IPS DF 6.9 (cell line): ENCODE measurements around the gene KRTAP4-12.
"Not testable (repeated sequence)": the region's sequence is repeated elsewhere in the genome, so short reads cannot be mapped to it uniquely, and the experiment has no call there.

Source experiments
- DNase-seq: peaks from one replicate; pipeline ENCODE4 v3.0.0-alpha.2; 2013; ENCODE audit warnings: low read depth, low spot score
- H3K27ac ChIP-seq: one replicate; pipeline ENCODE4 v1.5.1; 2013; ENCODE audit warnings: low read length, control low read depth
- H3K27me3 ChIP-seq: 2 replicates; pipeline ENCODE4 v1.6.1; 2013; ENCODE audit warnings: mild to moderate bottlenecking, low read length; ENCODE audit not compliant: control insufficient read depth, insufficient read depth
- H3K36me3 ChIP-seq: 2 replicates; pipeline ENCODE4 v1.6.1; 2013; ENCODE audit warnings: low read length; ENCODE audit not compliant: control insufficient read depth, insufficient read depth
- H3K4me1 ChIP-seq: 2 replicates; pipeline ENCODE4 v1.6.1; 2013; ENCODE audit warnings: low read length; ENCODE audit not compliant: control insufficient read depth, insufficient read depth
- H3K4me3 ChIP-seq: 2 replicates; pipeline ENCODE4 v1.5.1; 2013; ENCODE audit warnings: mild to moderate bottlenecking, low read length
- H3K9me3 ChIP-seq: 2 replicates; pipeline ENCODE4 v1.6.1; 2013; ENCODE audit warnings: low read length, inconsistent platforms; ENCODE audit not compliant: control insufficient read depth, insufficient read depth
- WGBS: extraction: QIAGEN DNeasy Blood & Tissue Kit; methylation state at CpG from one replicate; pipeline ENCODE4 v1.1.7; 2013; ENCODE audit warnings: mixed read lengths, missing lambda C conversion rate; ENCODE audit not compliant: insufficient read length, insufficient coverage; 5-methylcytosine and 5-hydroxymethylcytosine counted together

Gene KRTAP4-12

GRCh38 chr17:41123991-41124371, at the start of gene KRTAP4-12:
TSS of gene KRTAP4-12 (minus strand) at chr17:41124182. CDS start at chr17:41124122, 60 bp downstream.
- not testable (repeated sequence) for H3K9me3 ChIP-seq, H3K4me3 ChIP-seq, H3K4me1 ChIP-seq, H3K36me3 ChIP-seq, H3K27ac ChIP-seq, H3K27me3 ChIP-seq, DNase-seq
- WGBS, result no CpG with 5 or more reads among the region's 3 CpGs

GRCh38 chr17:41171886-41172285, 47.9 kb upstream of the KRTAP4-12 start:
- H3K27me3 ChIP-seq, result no peaks in the 10 kb centered on the region
- H3K27ac ChIP-seq, result no peak overlapping the region
- DNase-seq, result no peak
- H3K4me1 ChIP-seq, result no peaks in the 10 kb centered on the region
- no peaks in the 10 kb centered on the region for H3K9me3 ChIP-seq
- WGBS, result no CpG with 5 or more reads among the region's 2 CpGs
- no peaks in the 10 kb centered on the region for H3K36me3 ChIP-seq
- no peak overlapping the region for H3K4me3 ChIP-seq

- WGBS, result no CpG with 5 or more reads among the region's 1 CpG
- no peaks in the 10 kb centered on the region for H3K9me3 ChIP-seq
- H3K27ac ChIP-seq, result no peak within 1 kb of the TSS
- DNase-seq, result no peak
- H3K4me3 ChIP-seq, result no peak within 1 kb of the TSS
- no peaks in the 10 kb centered on the region for H3K4me1 ChIP-seq
- H3K36me3 ChIP-seq, result no peaks in the 10 kb centered on the region
- H3K27me3 ChIP-seq, result no peaks in the 10 kb centered on the region
These were observed 44.1 kb upstream of the KRTAP4-12 start, which contains the start of gene KRTAP4-3 for GRCh38 chr17:41168121-41168520. TSS of gene KRTAP4-3 (minus strand) at chr17:41168221. CDS start at chr17:41168172, 49 bp downstream.

DNA sequence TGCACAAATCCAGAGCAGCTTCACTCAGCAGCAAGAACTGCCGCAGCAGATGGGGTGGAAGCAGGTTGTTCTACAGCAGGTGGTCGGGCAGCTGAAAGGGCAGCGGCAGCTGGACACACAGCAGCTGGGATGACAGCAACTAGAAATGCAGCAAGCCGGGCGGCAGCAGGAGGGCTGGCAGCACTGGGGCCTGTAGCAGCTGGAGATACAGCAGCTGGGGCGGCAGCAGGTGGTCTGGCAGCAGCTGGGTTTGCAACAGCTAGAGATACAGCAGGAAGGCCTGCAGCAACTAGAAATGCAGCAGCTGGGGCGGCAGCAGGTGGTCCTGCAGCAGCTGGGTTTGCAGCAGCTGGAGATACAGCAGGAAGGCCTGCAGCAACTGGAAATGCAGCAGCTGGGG, 43.6 kb upstream of the KRTAP4-12 start:
- no peak for DNase-seq
- Histone ChIP-seq H3K9me3 (no peaks in the 10 kb centered on the region), H3K4me3 (no peak overlapping the region), H3K27ac (no peak overlapping the region), H3K36me3 (no peaks in the 10 kb centered on the region), H3K4me1 (no peaks in the 10 kb centered on the region), H3K27me3 (no peaks in the 10 kb centered on the region)
- no CpG with 5 or more reads among the region's 7 CpGs for WGBS

DNA sequence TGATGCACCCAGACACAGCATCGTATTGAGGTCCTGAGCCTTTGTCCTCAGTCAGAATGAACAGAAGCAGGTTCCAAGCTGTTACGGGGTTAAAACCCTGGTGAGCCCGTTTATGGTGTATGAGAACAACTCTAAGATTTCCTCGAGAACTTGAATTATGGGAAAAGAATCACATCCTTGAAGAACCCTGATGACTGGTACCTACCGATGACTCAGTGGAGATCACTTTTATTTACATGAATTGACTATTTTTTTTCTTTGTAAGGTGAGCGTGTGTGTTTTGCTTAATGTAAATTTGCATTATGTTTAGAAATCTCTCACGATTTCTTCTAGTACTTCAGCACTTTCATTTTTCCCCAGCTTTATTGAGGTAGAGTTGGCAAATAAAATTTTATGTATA, 39.8 kb upstream of the KRTAP4-12 start:
- Histone ChIP-seq H3K36me3 (no peaks in the 10 kb centered on the region), H3K27ac (no peak overlapping the region), H3K9me3 (no peaks in the 10 kb centered on the region), H3K27me3 (no peaks in the 10 kb centered on the region), H3K4me3 (no peak overlapping the region), H3K4me1 (peaks cover 3% of the 10 kb centered on the region; the same call in 1 of the 2 replicates)
- no CpG with 5 or more reads among the region's 7 CpGs for WGBS
- no peak for DNase-seq

- Histone ChIP-seq H3K27me3 (no peaks in the 10 kb centered on the region), H3K4me1 (peaks cover 3% of the 10 kb centered on the region; the same call in 1 of the 2 replicates), H3K9me3 (no peaks in the 10 kb centered on the region), H3K4me3 (no peak within 1 kb of the TSS), H3K36me3 (no peaks in the 10 kb centered on the region), H3K27ac (no peak within 1 kb of the TSS)
- WGBS, result no CpG with 5 or more reads among the region's 1 CpG
- no peak for DNase-seq
These were observed 36.7 kb upstream of the KRTAP4-12 start, which contains the start of gene KRTAP4-4 for GRCh38 chr17:41160648-41161047. TSS of gene KRTAP4-4 (minus strand) at chr17:41160748. CDS start at chr17:41160691, 57 bp downstream.

DNA sequence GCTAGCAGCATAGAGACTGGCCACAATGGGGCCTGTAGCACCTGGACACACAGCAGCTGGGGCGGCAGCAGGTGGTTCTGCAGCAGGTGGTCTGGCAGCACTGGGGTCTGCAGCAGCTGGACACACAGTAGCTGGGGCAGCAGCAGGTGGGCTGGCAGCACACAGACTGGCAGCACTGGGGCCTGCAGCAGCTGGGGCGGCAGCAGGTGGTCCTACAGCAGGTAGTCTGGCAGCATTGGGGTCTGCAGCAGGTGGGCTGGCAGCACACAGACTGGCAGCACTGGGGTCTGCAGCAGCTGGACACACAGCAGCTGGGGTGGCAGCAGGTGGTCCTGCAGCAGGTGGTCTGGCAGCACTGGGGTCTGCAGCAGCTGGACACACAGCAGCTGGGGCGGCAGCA, 36.2 kb upstream of the KRTAP4-12 start:
- H3K27me3 ChIP-seq, H3K27ac ChIP-seq, H3K4me3 ChIP-seq, H3K4me1 ChIP-seq, DNase-seq, H3K36me3 ChIP-seq, H3K9me3 ChIP-seq: not testable (repeated sequence)
- WGBS, result no CpG with 5 or more reads among the region's 3 CpGs

GRCh38 chr17:41153856-41154255, 29.9 kb upstream of the KRTAP4-12 start:
- no peaks in the 10 kb centered on the region for H3K27me3 ChIP-seq
- H3K27ac ChIP-seq, result no peak overlapping the region
- H3K4me1 ChIP-seq, result no peaks in the 10 kb centered on the region
- no CpG with 5 or more reads among the region's 2 CpGs for WGBS
- DNase-seq, result no peak
- no peaks in the 10 kb centered on the region for H3K9me3 ChIP-seq
- no peak overlapping the region for H3K4me3 ChIP-seq
- H3K36me3 ChIP-seq, result no peaks in the 10 kb centered on the region

- Histone ChIP-seq H3K4me1 (no peaks in the 10 kb centered on the region), H3K9me3 (no peaks in the 10 kb centered on the region), H3K27ac (no peak overlapping the region), H3K36me3 (no peaks in the 10 kb centered on the region), H3K4me3 (no peak overlapping the region), H3K27me3 (no peaks in the 10 kb centered on the region)
- no peak for DNase-seq
- no CpG with 5 or more reads among the region's 2 CpGs for WGBS
These were observed 27.5 kb upstream of the KRTAP4-12 start for GRCh38 chr17:41151525-41151924.

DNA sequence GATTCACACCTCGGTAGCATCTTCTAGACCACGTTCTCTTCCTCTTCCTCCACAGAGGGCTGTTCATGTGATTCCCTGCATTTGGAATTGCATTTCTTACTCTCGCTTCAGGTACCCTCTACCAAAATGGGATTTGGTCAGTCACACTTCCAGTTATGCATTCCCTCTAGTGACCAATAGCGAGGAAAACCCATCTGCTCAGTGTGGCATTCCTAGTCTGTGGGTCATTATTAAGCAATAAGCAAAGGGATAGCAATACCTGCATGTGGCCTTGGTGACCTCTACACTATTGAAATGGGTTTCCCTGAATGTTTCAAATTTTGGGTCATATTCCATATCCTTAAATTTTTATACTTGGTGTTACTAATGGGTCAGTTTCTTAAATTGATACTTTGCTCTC, 26.0 kb upstream of the KRTAP4-12 start:
- H3K27ac ChIP-seq, result no peak overlapping the region
- no peaks in the 10 kb centered on the region for H3K36me3 ChIP-seq
- H3K9me3 ChIP-seq, result no peaks in the 10 kb centered on the region
- no peaks in the 10 kb centered on the region for H3K4me1 ChIP-seq
- DNase-seq, result no peak
- WGBS, result no CpG with 5 or more reads among the region's 4 CpGs
- no peaks in the 10 kb centered on the region for H3K27me3 ChIP-seq
- no peak overlapping the region for H3K4me3 ChIP-seq

GRCh38 chr17:41149652-41149985, 25.6 kb upstream of the KRTAP4-12 start, which contains the start of gene KRTAP4-5:
TSS of gene KRTAP4-5 (minus strand) at chr17:41149825. CDS start at chr17:41149767, 58 bp downstream.
- Histone ChIP-seq H3K9me3 (no peaks in the 10 kb centered on the region), H3K4me3 (no peak within 1 kb of the TSS), H3K27ac (no peak within 1 kb of the TSS), H3K4me1 (no peaks in the 10 kb centered on the region), H3K36me3 (no peaks in the 10 kb centered on the region), H3K27me3 (no peaks in the 10 kb centered on the region)
- DNase-seq, result no peak
- whole genome bisulfite sequencing, result no CpG with 5 or more reads among the region's 2 CpGs
